GM12872 (cell line): ENCODE data around the gene ZKSCAN1.

ENCODE experiments used
- TF ChIP-seq, protein P1 (sequence below): IDR thresholded peaks from 3 replicates; pipeline ENCODE4 v1.5.1; 2011; ENCODE audit warnings: low read depth, mild to moderate bottlenecking, low read length, moderate library complexity; ENCODE audit not compliant: insufficient read depth

Gene ZKSCAN1

DNA sequence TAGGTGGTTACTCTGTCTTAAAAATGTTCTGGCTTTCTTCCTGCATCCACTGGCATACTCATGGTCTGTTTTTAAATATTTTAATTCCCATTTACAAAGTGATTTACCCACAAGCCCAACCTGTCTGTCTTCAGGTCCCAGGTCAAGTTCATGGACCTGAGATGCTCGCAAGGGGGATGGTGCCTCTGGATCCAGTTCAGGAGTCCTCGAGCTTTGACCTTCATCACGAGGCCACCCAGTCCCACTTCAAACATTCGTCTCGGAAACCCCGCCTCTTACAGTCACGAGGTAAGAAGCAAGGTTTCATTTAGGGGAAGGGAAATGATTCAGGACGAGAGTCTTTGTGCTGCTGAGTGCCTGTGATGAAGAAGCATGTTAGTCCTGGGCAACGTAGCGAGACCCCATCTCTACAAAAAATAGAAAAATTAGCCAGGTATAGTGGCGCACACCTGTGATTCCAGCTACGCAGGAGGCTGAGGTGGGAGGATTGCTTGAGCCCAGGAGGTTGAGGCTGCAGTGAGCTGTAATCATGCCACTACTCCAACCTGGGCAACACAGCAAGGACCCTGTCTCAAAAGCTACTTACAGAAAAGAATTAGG, 8.7 kb downstream of the ZKSCAN1 start:
- TF ChIP-seq, protein P1, sequence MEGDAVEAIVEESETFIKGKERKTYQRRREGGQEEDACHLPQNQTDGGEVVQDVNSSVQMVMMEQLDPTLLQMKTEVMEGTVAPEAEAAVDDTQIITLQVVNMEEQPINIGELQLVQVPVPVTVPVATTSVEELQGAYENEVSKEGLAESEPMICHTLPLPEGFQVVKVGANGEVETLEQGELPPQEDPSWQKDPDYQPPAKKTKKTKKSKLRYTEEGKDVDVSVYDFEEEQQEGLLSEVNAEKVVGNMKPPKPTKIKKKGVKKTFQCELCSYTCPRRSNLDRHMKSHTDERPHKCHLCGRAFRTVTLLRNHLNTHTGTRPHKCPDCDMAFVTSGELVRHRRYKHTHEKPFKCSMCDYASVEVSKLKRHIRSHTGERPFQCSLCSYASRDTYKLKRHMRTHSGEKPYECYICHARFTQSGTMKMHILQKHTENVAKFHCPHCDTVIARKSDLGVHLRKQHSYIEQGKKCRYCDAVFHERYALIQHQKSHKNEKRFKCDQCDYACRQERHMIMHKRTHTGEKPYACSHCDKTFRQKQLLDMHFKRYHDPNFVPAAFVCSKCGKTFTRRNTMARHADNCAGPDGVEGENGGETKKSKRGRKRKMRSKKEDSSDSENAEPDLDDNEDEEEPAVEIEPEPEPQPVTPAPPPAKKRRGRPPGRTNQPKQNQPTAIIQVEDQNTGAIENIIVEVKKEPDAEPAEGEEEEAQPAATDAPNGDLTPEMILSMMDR = no peak

DNA sequence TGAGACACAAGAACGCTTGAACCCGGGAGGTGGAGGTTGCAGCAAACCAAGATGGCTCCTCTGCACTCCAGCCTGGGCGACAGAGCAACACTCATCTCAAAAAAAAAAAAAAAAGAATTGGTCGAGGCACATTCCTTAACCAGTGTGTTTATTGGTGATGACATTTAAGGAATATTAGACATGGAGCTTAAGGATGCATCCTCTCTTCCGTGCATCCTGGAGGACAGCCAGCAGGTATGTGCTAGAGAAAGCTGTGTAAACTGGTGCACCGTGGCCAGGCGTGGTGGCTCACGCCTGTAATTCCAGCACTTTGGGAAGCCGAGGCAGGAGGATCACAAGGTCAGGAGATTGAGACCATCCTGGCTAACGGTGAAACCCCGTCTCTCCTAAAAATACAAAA, 11.8 kb downstream of the ZKSCAN1 start:
- TF ChIP-seq, protein P1 = no peak

DNA sequence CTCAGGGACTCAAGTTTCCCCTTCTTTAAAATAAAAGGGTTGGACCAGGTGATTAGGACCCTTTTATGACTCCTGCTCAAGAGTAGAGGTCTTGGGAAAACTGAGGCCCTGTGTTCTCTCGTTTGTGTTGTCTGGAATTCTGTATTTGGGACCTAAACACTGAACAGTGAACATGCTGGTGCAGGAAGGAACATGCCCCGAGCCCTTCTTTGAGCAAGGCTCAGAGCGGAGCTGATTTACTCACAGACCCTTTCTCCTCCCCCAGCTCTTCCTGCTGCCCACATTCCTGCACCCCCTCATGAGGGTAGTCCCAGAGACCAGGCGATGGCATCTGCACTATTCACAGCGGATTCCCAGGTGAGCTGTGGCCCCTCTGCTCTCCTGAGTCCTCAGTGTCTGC, 14.2 kb downstream of the ZKSCAN1 start:
- TF ChIP-seq, protein P1 = no peak

DNA sequence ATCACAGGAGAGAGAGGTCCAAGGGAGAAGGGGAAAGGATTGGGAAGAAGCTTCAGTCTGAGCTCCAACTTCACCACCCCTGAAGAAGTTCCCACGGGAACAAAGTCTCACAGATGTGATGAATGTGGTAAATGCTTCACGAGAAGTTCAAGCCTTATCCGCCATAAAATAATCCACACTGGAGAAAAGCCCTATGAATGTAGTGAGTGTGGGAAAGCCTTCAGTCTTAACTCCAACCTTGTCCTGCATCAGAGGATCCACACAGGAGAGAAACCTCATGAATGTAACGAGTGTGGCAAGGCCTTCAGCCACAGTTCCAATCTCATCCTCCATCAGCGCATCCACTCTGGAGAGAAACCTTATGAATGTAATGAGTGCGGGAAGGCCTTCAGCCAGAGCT, 18.1 kb downstream of the ZKSCAN1 start:
- TF ChIP-seq, protein P1 = no peak

DNA sequence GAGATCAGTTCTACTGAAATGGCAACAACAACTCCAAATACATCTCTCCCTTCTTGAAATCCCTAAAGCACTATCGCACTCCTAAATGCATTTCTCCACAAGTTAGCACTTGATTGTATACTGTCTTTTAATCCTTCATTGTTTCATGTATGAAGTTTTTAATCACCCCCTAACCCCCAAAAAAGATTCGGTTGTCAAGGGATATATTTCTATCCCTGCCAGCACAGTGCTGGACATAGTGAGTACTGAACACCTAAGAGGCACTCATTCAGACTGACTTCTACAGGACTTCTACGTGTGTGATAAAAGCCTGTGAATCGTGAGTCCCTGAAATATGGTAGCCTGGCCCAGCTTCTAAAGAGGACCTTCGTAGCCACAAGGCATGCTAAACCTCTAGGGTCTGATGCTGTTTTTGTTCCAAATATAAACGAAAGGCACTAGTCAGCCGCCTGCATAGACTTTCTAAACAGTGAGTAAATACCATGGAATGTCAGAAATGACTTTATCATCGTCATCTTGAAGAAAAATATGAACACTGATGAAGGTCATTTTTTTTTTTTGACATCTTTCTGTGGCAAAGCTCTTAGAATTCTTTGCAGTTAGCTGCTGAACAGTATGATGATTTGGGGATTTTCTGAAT, 19.6 kb downstream of the ZKSCAN1 start:
- TF ChIP-seq, protein P1 = no peak

DNA sequence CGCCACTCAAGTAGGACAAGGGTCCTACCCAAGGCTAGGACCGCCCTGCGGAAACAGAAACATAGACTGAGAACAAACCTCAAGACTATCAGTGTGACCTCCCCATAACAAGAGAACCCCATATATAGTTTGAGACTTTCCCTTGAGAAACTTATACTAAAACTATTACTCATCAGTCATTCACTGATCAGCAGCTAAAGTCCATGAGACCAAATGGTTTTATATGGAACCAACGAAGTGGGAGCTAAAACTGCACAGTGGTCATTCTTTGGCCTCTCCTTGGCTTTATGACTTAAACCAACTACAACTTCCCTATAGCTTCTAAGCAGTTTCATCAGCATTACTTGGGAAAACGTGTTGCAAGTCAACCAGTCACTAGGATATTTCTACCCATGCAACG, 20.5 kb downstream of the ZKSCAN1 start:
- TF ChIP-seq, protein P1 = no peak

DNA sequence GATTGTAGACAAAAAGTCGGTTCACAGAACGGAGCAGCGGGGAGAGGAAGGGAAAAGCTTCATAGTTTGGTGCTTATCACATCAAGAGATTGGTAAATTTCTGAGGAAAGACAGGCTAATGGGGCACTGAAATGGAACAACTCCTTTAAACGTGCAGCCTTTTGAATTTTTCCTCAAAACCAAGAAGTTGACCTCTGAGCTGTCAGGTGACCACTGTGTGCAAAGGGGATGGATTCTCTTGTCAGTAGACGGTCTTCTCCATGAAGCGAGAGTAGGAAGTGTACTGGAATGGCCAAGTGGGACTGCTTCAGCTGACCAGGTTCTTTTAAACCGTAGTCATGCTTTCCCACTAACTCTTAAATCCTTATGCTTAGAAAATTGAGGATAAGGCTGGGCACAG, 22.9 kb downstream of the ZKSCAN1 start:
- TF ChIP-seq, protein P1 = no peak
